GM23338 (cell line): Measurements from ENCODE around the gene ATP6V1E1. TPM values are rescaled to one million over a fixed set of nuclear protein-coding genes. Genes with fewer than 3 reads are reported as not detected.

Source experiments
- ATAC-seq: fragments of 200-7000 bp; cut with Tn5 transposase; 3 replicates; pipeline ENCODE4 v1.9.1; 2020
- DNase-seq: peaks from one replicate; pipeline ENCODE4 v3.0.0-alpha.2; 2015; ENCODE audit warnings: low spot score
- H2AFZ ChIP-seq: fragments of 200-600 bp; sonication (generic); 2 replicates; pipeline ENCODE4 v1.8.0; 2016; ENCODE audit warnings: antibody characterized with exemption, mild to moderate bottlenecking, moderate library complexity
- H3F3A ChIP-seq: fragments of 200-600 bp; sonication (generic); replicated peaks from 2 replicates; pipeline ENCODE4 v1.8.0; 2017; ENCODE audit warnings: antibody characterized with exemption, mixed run types, low read depth
- H3K27ac ChIP-seq: fragments of 200-600 bp; sonication (generic); 2 replicates; pipeline ENCODE4 v1.6.1; 2016; ENCODE audit warnings: low read depth
- H3K27me3 ChIP-seq: fragments of 200-600 bp; sonication (generic); 2 replicates; pipeline ENCODE4 v1.8.0; 2016; ENCODE audit warnings: mild to moderate bottlenecking, mixed run types, moderate library complexity; ENCODE audit not compliant: insufficient read depth
- H3K36me3 ChIP-seq: fragments of 200-600 bp; sonication (generic); 2 replicates; pipeline ENCODE4 v1.8.0; 2016; ENCODE audit warnings: mild to moderate bottlenecking; ENCODE audit not compliant: insufficient read depth
- H3K4me1 ChIP-seq: fragments of 200-600 bp; sonication (generic); 2 replicates; pipeline ENCODE4 v1.8.0; 2016; ENCODE audit warnings: mild to moderate bottlenecking, moderate library complexity; ENCODE audit not compliant: insufficient read depth
- H3K4me2 ChIP-seq: fragments of 200-600 bp; sonication (generic); 2 replicates; pipeline ENCODE4 v1.7.1; 2017; ENCODE audit warnings: mixed run types
- H3K4me3 ChIP-seq: fragments of 200-600 bp; sonication (generic); 2 replicates; pipeline ENCODE4 v1.6.1; 2016; ENCODE audit warnings: mixed run types
- H3K79me2 ChIP-seq: fragments of 200-600 bp; sonication (generic); replicated peaks from 2 replicates; pipeline ENCODE4 v1.8.0; 2017; ENCODE audit warnings: mild to moderate bottlenecking; ENCODE audit not compliant: insufficient read depth
- H3K9me2 ChIP-seq: fragments of 200-600 bp; sonication (generic); 2 replicates; pipeline ENCODE4 v1.8.0; 2017; ENCODE audit not compliant: insufficient read depth
- H4K20me1 ChIP-seq: fragments of 200-600 bp; sonication (generic); replicated peaks from 2 replicates; pipeline ENCODE4 v1.8.0; 2017; ENCODE audit warnings: mild to moderate bottlenecking; ENCODE audit not compliant: insufficient read depth
- H3K27ac Mint-ChIP-seq: 2 replicates; pipeline ENCODE4 v1.8.0; 2020; ENCODE audit warnings: inconsistent platforms, mild to moderate bottlenecking, moderate library complexity, mixed read lengths
- H3K27me3 Mint-ChIP-seq: 3 replicates; pipeline ENCODE4 v1.8.0; 2022; ENCODE audit warnings: low read depth, mild to moderate bottlenecking, moderate library complexity, mixed read lengths, inconsistent platforms; ENCODE audit not compliant: insufficient read depth, poor library complexity
- H3K36me3 Mint-ChIP-seq: 3 replicates; pipeline ENCODE4 v1.8.0; 2021; ENCODE audit warnings: low read depth, mild to moderate bottlenecking, inconsistent platforms, moderate library complexity, mixed read lengths
- H3K4me1 Mint-ChIP-seq: 3 replicates; pipeline ENCODE4 v1.8.0; 2020; ENCODE audit warnings: mild to moderate bottlenecking, inconsistent platforms, mixed read lengths
- H3K4me3 Mint-ChIP-seq: 3 replicates; pipeline ENCODE4 v1.8.0; 2021; ENCODE audit warnings: moderate library complexity, mild to moderate bottlenecking, inconsistent platforms, mixed read lengths
- H3K9me3 Mint-ChIP-seq: 3 replicates; pipeline ENCODE4 v1.8.0; 2020; ENCODE audit warnings: moderate library complexity, mild to moderate bottlenecking, inconsistent platforms, mixed read lengths
- CREB1 ChIP-seq: fragments of 250-450 bp; sonication (Bioruptor Pico); IDR thresholded peaks from 2 replicates; pipeline ENCODE4 v1.5.0; 2020; ENCODE audit warnings: low read depth, mild to moderate bottlenecking, moderate library complexity
- ETS1 ChIP-seq: IDR thresholded peaks from 2 replicates; pipeline ENCODE4 v1.6.1; 2016; ENCODE audit warnings: antibody characterized with exemption
- EZH2 ChIP-seq: fragments of 200-600 bp; sonication (generic); IDR thresholded peaks from one replicate; pipeline ENCODE4 v1.8.0; 2017; ENCODE audit warnings: antibody characterized with exemption, mild to moderate bottlenecking, low read depth; ENCODE audit not compliant: unreplicated experiment
- EZH2phosphoT487 ChIP-seq: fragments of 200-600 bp; sonication (generic); IDR thresholded peaks from one replicate; pipeline ENCODE4 v1.8.1; 2018; ENCODE audit warnings: antibody characterized with exemption; ENCODE audit not compliant: unreplicated experiment
- JUNB ChIP-seq: IDR thresholded peaks from one replicate; pipeline ENCODE4 v1.6.1; 2016; ENCODE audit warnings: antibody characterized with exemption; ENCODE audit not compliant: unreplicated experiment
- POLR2AphosphoS5 ChIP-seq: IDR thresholded peaks from 2 replicates; pipeline ENCODE4 v1.6.1; 2016; ENCODE audit warnings: antibody characterized with exemption, low read depth
- STAT1 ChIP-seq: IDR thresholded peaks from one replicate; pipeline ENCODE4 v1.6.1; 2016; ENCODE audit warnings: antibody characterized with exemption; ENCODE audit not compliant: unreplicated experiment
- ZNF114 ChIP-seq: fragments of 250-450 bp; sonication (Bioruptor Pico); IDR thresholded peaks from 2 replicates; pipeline ENCODE4 v1.5.0; 2020; ENCODE audit warnings: mild to moderate bottlenecking, moderate library complexity
- ZNF331 ChIP-seq: fragments of 250-450 bp; sonication (Bioruptor Pico); IDR thresholded peaks from 2 replicates; pipeline ENCODE4 v1.5.0; 2020; ENCODE audit warnings: low read depth, mild to moderate bottlenecking, moderate library complexity
- ZNF462 ChIP-seq: fragments of 250-450 bp; sonication (Bioruptor Pico); IDR thresholded peaks from 2 replicates; pipeline ENCODE4 v1.5.0; 2020; ENCODE audit warnings: mild to moderate bottlenecking, moderate library complexity
- polyA plus RNA-seq: library from polyadenylated mRNA; unstranded; fragments of >200 nt; fragmentation: Nextera tagmentation; extraction: Ambion mirVana; gene quantifications from 2 replicates; pipeline ENCODE4 v1.2.1, GENCODE V29; 2016
- total RNA-seq: library from RNA; depleted of rRNA; stranded (reverse); fragments of >200 nt; shearing (Covaris generic); gene quantifications from 2 replicates; pipeline ENCODE4 v1.2.3, GENCODE V29; 2014

Gene ATP6V1E1
- total and polyA plus RNA-seq, 2 experiments from 2014 or later: 74.5 to 81.7 TPM

- Histone ChIP-seq H3K27me3 (no peaks in the 10 kb centered on the region), H3K79me2 (peaks cover 23% of the 10 kb centered on the region), H3K27ac (no peak overlapping the region), H3K4me1 (no peaks in the 10 kb centered on the region; the same call in 1 of the 2 replicates), H4K20me1 (peaks cover 3% of the 10 kb centered on the region; the same call in 1 of the 2 replicates), H3K4me3 (no peak overlapping the region), H3K9me2 (no peaks in the 10 kb centered on the region), H2AFZ (no peak overlapping the region), H3F3A (0 out of 2 replicates have a peak, but pooled peaks cover 2% of the 10 kb centered on the region), H3K4me2 (no peak overlapping the region), H3K36me3 (no peaks in the 10 kb centered on the region)
- H3K27me3 Mint-ChIP-seq: peaks cover 2% of the 10 kb centered on the region
- no peak overlapping the region for H3K4me3 Mint-ChIP-seq
- no peaks in the 10 kb centered on the region for H3K36me3 Mint-ChIP-seq
- no peak overlapping the region for H3K27ac Mint-ChIP-seq
- DNase-seq (no peak), ATAC-seq (no peak)
- TF ChIP-seq STAT1 (no peak), ETS1 (no peak), EZH2 (no peak), CREB1 (CRISPR knock-in tag) (no peak)
- peaks cover 7% of the 10 kb centered on the region; the same call in 2 of the 3 replicates for H3K4me1 Mint-ChIP-seq
- H3K9me3 Mint-ChIP-seq: no peaks in the 10 kb centered on the region
Observed at GRCh38 chr22:17631076-17631565, 2.6 kb upstream of the ATP6V1E1 start.

GRCh38 chr22:17629641-17630040 lies 1.1 kb upstream of the ATP6V1E1 start:
- Histone ChIP-seq H3K27ac (peak overlapping the region; percentile 82; the same call in 1 of the 2 replicates), H3K4me2 (peak overlapping the region; percentile 68), H2AFZ (no peak overlapping the region), H3F3A (0 out of 2 replicates have a peak, but pooled peaks cover 2% of the 10 kb centered on the region), H3K36me3 (no peaks in the 10 kb centered on the region), H4K20me1 (peaks cover 11% of the 10 kb centered on the region), H3K27me3 (no peaks in the 10 kb centered on the region), H3K79me2 (peaks cover 38% of the 10 kb centered on the region), H3K4me1 (no peaks in the 10 kb centered on the region; the same call in 1 of the 2 replicates), H3K4me3 (peak overlapping the region; percentile 69; the same call in 1 of the 2 replicates), H3K9me2 (no peaks in the 10 kb centered on the region)
- peak overlapping the region; percentile 96 for H3K4me3 Mint-ChIP-seq
- peaks cover 7% of the 10 kb centered on the region; the same call in 2 of the 3 replicates for H3K4me1 Mint-ChIP-seq
- no peak for ATAC-seq
- peaks cover 2% of the 10 kb centered on the region for H3K27me3 Mint-ChIP-seq
- H3K27ac Mint-ChIP-seq: peak overlapping the region; percentile 83
- no peaks in the 10 kb centered on the region for H3K9me3 Mint-ChIP-seq
- no peak for DNase-seq
- H3K36me3 Mint-ChIP-seq: no peaks in the 10 kb centered on the region
- TF ChIP-seq CREB1 (CRISPR knock-in tag) (no peak), JUNB (no peak), ETS1 (no peak), STAT1 (no peak), ZNF331 (no peak), POLR2AphosphoS5 (no peak), ZNF114 (CRISPR knock-in tag) (no peak), ZNF462 (CRISPR knock-in tag) (no peak), EZH2phosphoT487 (no peak)
